Epithelial cell of proximal tubule (primary cell): ENCODE measurements around the gene PPP2R2B. TPM values are rescaled to one million over a fixed set of nuclear protein-coding genes. Genes with fewer than 3 reads are reported as not detected.

ENCODE experiments used
- DNase-seq: peaks from one replicate; pipeline ENCODE4 v3.0.0-alpha.2; 2011; ENCODE audit warnings: low read depth
- H3K4me3 ChIP-seq: 2 replicates; pipeline ENCODE4 v1.5.1; 2011; ENCODE audit warnings: low read depth, mild to moderate bottlenecking, low read length
- total RNA-seq: library from RNA; depleted of rRNA; stranded (reverse); fragments of >200 nt; gene quantifications from 2 replicates; pipeline ENCODE4 v1.2.3, GENCODE V29; 2015
- TF ChIP-seq, protein P1 (sequence below): conservative IDR thresholded peaks from 2 replicates; pipeline ENCODE4 v1.5.1; 2012; ENCODE audit warnings: low read depth, mild to moderate bottlenecking, low read length

PPP2R2B gene
- total RNA-seq, 1 donor from 2014 or later = 3.9 TPM

DNA sequence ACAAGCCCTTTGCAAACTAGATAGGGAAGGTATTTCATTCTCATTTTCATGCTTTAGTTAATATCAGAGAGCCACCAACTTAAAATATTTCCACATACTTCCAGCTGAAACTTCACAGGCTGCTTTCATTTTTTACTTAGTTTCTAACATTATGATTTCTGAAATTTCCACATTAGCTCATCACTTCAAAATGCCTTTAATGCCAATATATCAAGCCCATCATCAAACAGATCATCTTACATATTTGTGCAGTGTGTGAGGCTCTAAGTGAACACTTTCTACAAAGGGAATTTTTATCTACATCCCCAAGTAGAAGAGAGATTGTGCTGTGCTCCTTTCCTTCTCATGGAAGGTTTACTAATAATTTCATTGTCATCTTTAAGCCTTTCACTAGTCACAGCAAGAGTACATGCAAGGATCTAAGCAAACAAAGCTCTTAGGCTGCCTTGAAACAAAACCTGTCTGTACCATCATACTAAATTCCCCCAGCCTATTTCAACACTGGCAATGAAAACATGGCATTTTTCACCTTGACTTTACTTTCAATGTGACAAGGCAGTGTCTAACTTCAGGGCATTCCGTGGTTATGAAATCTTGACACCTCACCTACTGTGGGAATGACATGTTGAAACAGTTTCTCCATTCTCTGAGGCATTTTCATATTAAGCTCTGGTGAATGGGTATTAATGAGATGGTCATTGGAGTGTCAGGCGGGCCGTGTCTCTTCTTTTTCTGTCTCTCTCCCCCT is 45.4 kb downstream of the PPP2R2B start:
- TF ChIP-seq, protein P1, sequence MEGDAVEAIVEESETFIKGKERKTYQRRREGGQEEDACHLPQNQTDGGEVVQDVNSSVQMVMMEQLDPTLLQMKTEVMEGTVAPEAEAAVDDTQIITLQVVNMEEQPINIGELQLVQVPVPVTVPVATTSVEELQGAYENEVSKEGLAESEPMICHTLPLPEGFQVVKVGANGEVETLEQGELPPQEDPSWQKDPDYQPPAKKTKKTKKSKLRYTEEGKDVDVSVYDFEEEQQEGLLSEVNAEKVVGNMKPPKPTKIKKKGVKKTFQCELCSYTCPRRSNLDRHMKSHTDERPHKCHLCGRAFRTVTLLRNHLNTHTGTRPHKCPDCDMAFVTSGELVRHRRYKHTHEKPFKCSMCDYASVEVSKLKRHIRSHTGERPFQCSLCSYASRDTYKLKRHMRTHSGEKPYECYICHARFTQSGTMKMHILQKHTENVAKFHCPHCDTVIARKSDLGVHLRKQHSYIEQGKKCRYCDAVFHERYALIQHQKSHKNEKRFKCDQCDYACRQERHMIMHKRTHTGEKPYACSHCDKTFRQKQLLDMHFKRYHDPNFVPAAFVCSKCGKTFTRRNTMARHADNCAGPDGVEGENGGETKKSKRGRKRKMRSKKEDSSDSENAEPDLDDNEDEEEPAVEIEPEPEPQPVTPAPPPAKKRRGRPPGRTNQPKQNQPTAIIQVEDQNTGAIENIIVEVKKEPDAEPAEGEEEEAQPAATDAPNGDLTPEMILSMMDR = no peak
- DNase-seq = no peak
- H3K4me3 ChIP-seq = no peak overlapping the region

DNA sequence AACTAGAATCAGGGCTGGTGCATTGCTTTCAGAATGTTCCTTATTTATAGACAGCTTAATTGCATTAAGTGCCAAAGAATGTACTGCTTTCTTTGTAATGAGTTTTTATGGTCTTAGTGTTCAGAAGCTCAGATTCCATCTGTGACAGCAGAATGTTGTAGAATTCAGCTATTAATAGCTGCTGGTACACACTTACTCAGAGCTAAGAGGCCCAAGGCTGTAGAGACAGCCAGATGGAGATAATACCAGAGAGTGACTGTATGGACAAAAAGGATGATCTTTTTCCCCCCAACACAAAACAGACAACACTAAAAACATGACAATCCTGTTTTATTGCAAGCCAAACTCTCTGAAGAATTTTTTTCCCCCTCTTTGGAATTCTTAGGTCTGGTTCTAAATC is 50.2 kb downstream of the PPP2R2B start:
- TF ChIP-seq, protein P1 = no peak
- no peak for DNase-seq
- H3K4me3 ChIP-seq = no peak overlapping the region

DNA sequence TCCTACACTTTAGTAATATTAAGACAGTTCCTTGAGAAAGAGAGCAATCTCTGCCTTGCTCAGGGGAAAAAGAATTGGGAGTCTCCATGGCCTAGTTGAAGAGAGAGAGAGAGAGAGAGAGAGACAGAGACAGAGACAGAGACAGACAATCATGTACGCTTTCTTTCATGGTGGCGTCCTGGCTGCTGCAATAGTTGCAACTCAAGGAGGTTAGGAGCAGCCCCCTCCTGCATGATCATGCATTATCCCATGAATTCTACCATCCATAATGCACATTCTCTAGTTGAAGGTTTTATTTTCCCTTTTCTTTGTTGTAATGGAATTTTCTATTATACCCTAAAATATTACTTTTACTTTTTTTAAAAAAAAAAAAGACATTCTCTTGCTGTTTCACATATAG is 50.7 kb downstream of the PPP2R2B start:
- no peak overlapping the region for H3K4me3 ChIP-seq
- DNase-seq = no peak
- TF ChIP-seq, protein P1 = no peak

DNA sequence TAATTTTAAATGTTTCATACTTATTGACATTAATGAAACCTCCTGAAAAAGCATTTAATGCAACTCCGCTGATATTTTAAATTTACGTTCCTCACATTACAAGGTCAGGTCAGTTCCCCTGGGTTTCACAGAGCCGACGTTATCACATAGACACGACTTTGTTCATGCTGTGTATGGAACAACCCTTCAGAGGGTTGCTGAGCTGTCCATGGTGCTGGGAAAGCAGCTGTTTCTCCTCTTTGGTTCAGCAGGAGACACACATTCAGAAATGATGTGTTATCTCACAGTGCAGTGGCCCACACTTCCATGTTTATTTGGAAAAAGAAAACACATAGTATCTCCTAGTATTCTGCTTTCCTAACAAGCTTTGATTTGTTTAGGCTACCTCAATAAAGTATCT is 53.5 kb downstream of the PPP2R2B start:
- TF ChIP-seq, protein P1 = no peak
- no peak overlapping the region for H3K4me3 ChIP-seq
- no peak for DNase-seq

- no peak for DNase-seq
- H3K4me3 ChIP-seq = no peak overlapping the region
- TF ChIP-seq, protein P1 = no peak
Observed at GRCh38 chr5:146821732-146822131, 56.8 kb downstream of the PPP2R2B start.

GRCh38 chr5:146820987-146821386 is 57.6 kb downstream of the PPP2R2B start:
- TF ChIP-seq, protein P1 = no peak
- DNase-seq = no peak

DNA sequence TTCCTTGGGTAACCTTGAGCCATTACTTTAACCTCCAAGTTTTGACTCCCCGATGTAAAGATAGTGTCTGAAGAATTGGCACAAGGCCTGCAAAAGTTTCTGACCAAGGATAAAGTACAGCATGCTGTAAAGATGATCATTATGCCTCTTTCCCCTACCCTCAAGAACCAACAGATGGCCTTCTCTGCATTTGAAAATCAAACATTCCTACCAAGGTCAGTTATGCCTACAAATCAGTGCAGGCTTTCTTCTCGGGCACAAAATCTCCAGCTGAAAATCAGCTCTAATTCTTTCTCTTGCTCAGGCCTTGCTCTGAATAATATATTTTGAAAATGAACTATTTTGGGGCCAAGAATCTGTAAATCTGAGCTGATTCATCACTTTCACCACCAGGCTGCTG is 59.7 kb downstream of the PPP2R2B start:
- no peak for DNase-seq
- TF ChIP-seq, protein P1 = peak; percentile 24

More at GRCh38 chr5:146820987-146821386, 57.6 kb downstream of the PPP2R2B start:
- no peak overlapping the region for H3K4me3 ChIP-seq

More for the DNA sequence above, 59.7 kb downstream of the PPP2R2B start:
- no peak overlapping the region for H3K4me3 ChIP-seq
